ENCODE data around the gene BACH2. TPM values are rescaled to one million over a fixed set of nuclear protein-coding genes. Genes with fewer than 3 reads are reported as not detected.
A peak's percentile ranks its signal among the peaks of the same experiment; 100 is the strongest.

Gene BACH2
- total and polyA plus RNA-seq, 2 of the 8 experiments (the other 6 are each of a cell fraction or from before 2014, with no cell fraction given) = 1.9 to 5.9 TPM

DNA sequence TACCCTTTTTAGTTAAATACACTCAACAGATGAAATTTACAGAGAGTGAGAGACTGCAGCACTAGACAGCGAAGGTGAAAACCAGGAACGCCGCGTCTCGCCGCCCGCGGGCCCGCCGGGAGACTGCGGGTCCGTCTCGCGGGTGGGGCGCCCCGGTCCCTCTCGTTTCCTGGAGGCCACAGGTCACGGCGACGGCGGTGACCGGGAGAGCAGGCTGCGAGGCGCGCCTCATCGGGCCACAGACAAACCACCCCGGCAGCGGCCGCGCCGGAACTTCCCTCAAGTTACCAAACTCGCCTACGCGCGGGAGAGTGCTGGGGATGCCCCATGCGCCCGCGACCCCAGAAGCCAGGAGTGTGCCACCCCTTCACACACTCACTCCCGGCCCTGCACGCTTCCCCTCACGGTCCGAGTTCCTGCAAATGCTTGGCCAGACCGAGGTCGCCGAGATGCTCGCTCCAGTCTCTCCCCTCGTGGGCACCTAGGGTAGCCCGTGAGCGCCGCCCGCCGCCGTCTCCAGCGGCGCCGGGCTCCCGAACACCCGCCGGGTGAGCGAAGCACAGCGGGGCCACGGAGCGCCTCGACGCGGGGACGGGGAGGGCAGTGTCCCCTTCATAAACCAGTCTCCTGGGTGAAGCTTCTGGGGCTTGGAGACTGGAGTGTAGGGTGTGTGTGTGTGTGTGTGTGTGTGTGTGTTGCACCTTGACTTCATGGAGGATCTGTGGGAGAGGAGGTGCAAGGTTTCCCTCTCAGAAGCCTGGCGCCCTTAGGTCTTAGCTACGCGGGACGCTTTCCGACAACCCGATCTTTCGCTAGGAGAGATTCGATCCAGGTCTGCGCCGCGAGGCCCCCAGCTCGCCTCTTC is 1.4 kb downstream of the BACH2 start (continued):
- TF ChIP-seq KDM5A (IDR thresholded peaks at IDR 0.05; ENCODE audit: low read length) = no peak
- TF ChIP-seq, protein P1, sequence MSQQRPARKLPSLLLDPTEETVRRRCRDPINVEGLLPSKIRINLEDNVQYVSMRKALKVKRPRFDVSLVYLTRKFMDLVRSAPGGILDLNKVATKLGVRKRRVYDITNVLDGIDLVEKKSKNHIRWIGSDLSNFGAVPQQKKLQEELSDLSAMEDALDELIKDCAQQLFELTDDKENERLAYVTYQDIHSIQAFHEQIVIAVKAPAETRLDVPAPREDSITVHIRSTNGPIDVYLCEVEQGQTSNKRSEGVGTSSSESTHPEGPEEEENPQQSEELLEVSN (IDR thresholded peaks at IDR 0.05) = 0 out of 2 replicates have a peak, but pooled peaks have one; percentile 37
- TF ChIP-seq PHF8 (conservative IDR thresholded peaks at IDR 0.05; ENCODE audit: low read depth, low read length) = no peak
- no peak for TF ChIP-seq NANOG (IDR thresholded peaks at IDR 0.05; ENCODE audit: insufficient read depth, low read depth, low read length, poor library complexity, severe bottlenecking)
- TF ChIP-seq MAFK (IDR thresholded peaks at IDR 0.05; ENCODE audit: low read depth, low read length) = no peak
